Thymus (tissue), 11 donors: ENCODE measurements around the gene CNGB1. TPM values are rescaled to one million over a fixed set of nuclear protein-coding genes. Genes with fewer than 3 reads are reported as not detected.
"Not testable (repeated sequence)": the region's sequence is repeated elsewhere in the genome, so short reads cannot be mapped to it uniquely, and the experiment has no call there.

Experiments used
- DNase-seq, 9 donors: peaks; one replicate each; pipeline ENCODE4 v3.0.0-alpha.2; 2013; ENCODE audit warnings: low spot score in 9 of 9, low read depth in 6 of 9, missing footprints in 1 of 9
- H3K27ac ChIP-seq, 2 donors: one replicate each; pipeline ENCODE4 v1.5.1; 2013; ENCODE audit warnings: control low read depth in 1 of 2, low read depth in 1 of 2, low read length in 1 of 2, mild to moderate bottlenecking in 1 of 2, moderate library complexity in 1 of 2
- H3K27me3 ChIP-seq, 2 donors: one replicate each; pipeline ENCODE4 v1.5.1; 2013; ENCODE audit warnings: low read length in 1 of 2; ENCODE audit not compliant: control insufficient read depth in 2 of 2, insufficient read depth in 1 of 2
- H3K36me3 ChIP-seq, 2 donors: one replicate each; pipeline ENCODE4 v1.5.1; 2013; ENCODE audit warnings: low read length in 1 of 2, mild to moderate bottlenecking in 1 of 2, moderate library complexity in 1 of 2; ENCODE audit not compliant: control insufficient read depth in 2 of 2, insufficient read depth in 2 of 2
- H3K4me1 ChIP-seq, 2 donors: one replicate each; pipeline ENCODE4 v1.5.1; 2013; ENCODE audit warnings: low read length in 2 of 2; ENCODE audit not compliant: control insufficient read depth in 2 of 2, insufficient read depth in 2 of 2
- H3K4me3 ChIP-seq, 2 donors: one replicate each; pipeline ENCODE4 v1.5.1; 2013; ENCODE audit warnings: low read length in 2 of 2, control low read depth in 1 of 2, mild to moderate bottlenecking in 1 of 2
- H3K9me3 ChIP-seq, 2 donors: one replicate each; pipeline ENCODE4 v1.5.1; 2013; ENCODE audit warnings: low read length in 1 of 2, mild to moderate bottlenecking in 1 of 2; ENCODE audit not compliant: control insufficient read depth in 2 of 2, insufficient read depth in 1 of 2
- WGBS: extraction: QIAGEN DNeasy Blood & Tissue Kit; methylation state at CpG from one replicate; pipeline ENCODE4 v1.1.7; 2013; 5-methylcytosine and 5-hydroxymethylcytosine counted together
- polyA plus RNA-seq: library from polyadenylated mRNA; stranded (reverse); fragments of 200-250 nt; gene quantifications from one replicate; pipeline ENCODE4 v1.2.3, GENCODE V29; 2013
- total RNA-seq: library from RNA; stranded (reverse); fragments of 120-200 nt; gene quantifications from one replicate; pipeline ENCODE4 v1.2.4, GENCODE V29; 2013
- donor health status: healthy.

Gene CNGB1
- total and polyA plus RNA-seq, 2 donors = 0.19 to 0.43 TPM

DNA sequence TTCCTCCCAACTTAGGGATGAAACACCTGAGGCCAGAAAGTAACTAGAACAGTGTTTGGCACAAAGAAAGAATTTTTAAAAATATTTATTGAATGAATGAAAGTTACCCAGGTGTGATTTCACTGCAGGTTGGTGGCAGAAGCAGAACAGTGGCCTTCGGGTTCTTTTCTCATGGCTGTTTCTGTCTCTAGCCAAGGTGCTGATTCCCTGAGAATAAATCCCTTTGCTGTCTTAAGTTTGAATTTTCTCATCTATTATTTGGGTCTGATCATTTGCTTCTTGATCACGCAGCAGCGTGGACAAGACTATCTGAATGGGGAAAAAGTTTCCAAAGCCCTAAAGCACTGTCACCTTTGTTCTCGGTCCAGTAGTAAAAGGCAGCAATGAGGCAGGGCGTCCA is 95.6 kb downstream of the CNGB1 start:
- H3K27ac ChIP-seq = no peak overlapping the region
- H3K27me3 ChIP-seq = peaks cover 0 to 18% of the 10 kb centered on the region in 2 donors
- DNase-seq = no peak
- no peaks in the 10 kb centered on the region for H3K9me3 ChIP-seq
- no peaks in the 10 kb centered on the region for H3K4me1 ChIP-seq
- no peak overlapping the region for H3K4me3 ChIP-seq
- 87% methylated on average over 5 of the region's 5 CpGs for WGBS
- H3K36me3 ChIP-seq = no peaks in the 10 kb centered on the region

- WGBS = 49% methylated on average over 11 of the region's 11 CpGs
Observed at GRCh38 chr16:57873218-57873617, 97.7 kb downstream of the CNGB1 start.

GRCh38 chr16:57872764-57873163 is 98.2 kb downstream of the CNGB1 start:
- not testable (repeated sequence) for H3K36me3 ChIP-seq, H3K4me1 ChIP-seq
- 96% methylated on average over 12 of the region's 12 CpGs for WGBS

More at GRCh38 chr16:57873218-57873617, 97.7 kb downstream of the CNGB1 start:
- Histone ChIP-seq H3K36me3 (no peaks in the 10 kb centered on the region), H3K27ac (no peak overlapping the region), H3K9me3 (no peaks in the 10 kb centered on the region), H3K27me3 (peaks cover 0 to 13% of the 10 kb centered on the region in 2 donors), H3K4me1 (no peaks in the 10 kb centered on the region), H3K4me3 (no peak overlapping the region)
- no peak for DNase-seq

GRCh38 chr16:57871456-57871855 is 99.5 kb downstream of the CNGB1 start:
- H3K36me3 ChIP-seq = no peaks in the 10 kb centered on the region
- no peaks in the 10 kb centered on the region for H3K9me3 ChIP-seq
- DNase-seq = no peak
- H3K4me1 ChIP-seq = no peaks in the 10 kb centered on the region
- H3K4me3 ChIP-seq = no peak overlapping the region
- 98% methylated on average over 1 of the region's 1 CpG for WGBS
- peaks cover 0 to 13% of the 10 kb centered on the region in 2 donors for H3K27me3 ChIP-seq
- no peak overlapping the region for H3K27ac ChIP-seq

More at GRCh38 chr16:57872764-57873163, 98.2 kb downstream of the CNGB1 start:
- H3K27me3 ChIP-seq = peaks cover 0 to 13% of the 10 kb centered on the region in 2 donors
- not testable (repeated sequence) for H3K4me3 ChIP-seq, DNase-seq, H3K9me3 ChIP-seq, H3K27ac ChIP-seq

GRCh38 chr16:57870753-57871454 is 100.0 kb downstream of the CNGB1 start:
- Histone ChIP-seq H3K27me3 (peaks cover 0 to 13% of the 10 kb centered on the region in 2 donors), H3K9me3 (no peaks in the 10 kb centered on the region), H3K4me1 (no peaks in the 10 kb centered on the region), H3K36me3 (no peaks in the 10 kb centered on the region), H3K4me3 (no peak overlapping the region), H3K27ac (no peak overlapping the region)
- whole genome bisulfite sequencing = 89% methylated on average over 7 of the region's 7 CpGs
- no peak for DNase-seq

DNA sequence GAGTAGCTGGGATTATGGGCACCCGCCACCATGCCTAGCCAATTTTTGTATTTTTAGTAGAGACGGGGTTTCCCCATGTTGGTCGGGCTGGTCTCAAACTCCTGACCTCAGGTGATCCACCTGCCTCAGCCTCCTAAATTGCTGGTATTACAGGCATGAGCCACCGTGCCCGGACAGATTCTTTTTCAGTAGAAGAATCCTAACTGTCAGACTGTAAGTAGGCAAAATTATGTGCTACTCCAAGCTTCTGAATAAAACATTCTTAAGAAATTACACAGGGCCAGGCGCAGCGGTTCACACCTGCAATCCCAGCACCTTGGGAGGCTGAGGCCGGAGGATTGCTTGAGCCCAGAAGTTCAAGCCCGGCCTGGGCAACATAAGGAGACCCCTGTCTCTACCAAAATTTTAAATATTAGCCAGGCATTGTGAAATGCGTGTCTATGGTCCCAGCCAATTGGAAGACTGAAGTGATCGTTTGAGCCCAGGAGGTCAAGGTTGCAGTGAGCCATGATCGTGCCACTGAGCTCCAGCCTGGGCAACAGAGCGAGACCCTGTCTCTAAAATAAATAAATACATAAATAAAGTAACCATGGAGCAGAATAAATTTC is 101.9 kb downstream of the CNGB1 start:
- no peaks in the 10 kb centered on the region for H3K4me1 ChIP-seq
- H3K4me3 ChIP-seq = no peak overlapping the region
- peak overlapping the region in 1 of 2 donors; percentile 18 for H3K27ac ChIP-seq
- H3K27me3 ChIP-seq = peaks cover 0 to 12% of the 10 kb centered on the region in 2 donors
- no peaks in the 10 kb centered on the region for H3K36me3 ChIP-seq
- DNase-seq = no peak
- H3K9me3 ChIP-seq = no peaks in the 10 kb centered on the region
- 96% methylated on average over 13 of the region's 13 CpGs for WGBS

GRCh38 chr16:57867000-57867561 is 103.8 kb downstream of the CNGB1 start:
- WGBS = 64% methylated on average over 6 of the region's 6 CpGs
- peak overlapping the region; percentile 41 to 52 for H3K27ac ChIP-seq
- H3K27me3 ChIP-seq = peaks cover 0 to 6% of the 10 kb centered on the region in 2 donors
- H3K4me1 ChIP-seq = no peaks in the 10 kb centered on the region
- no peaks in the 10 kb centered on the region for H3K36me3 ChIP-seq
- no peaks in the 10 kb centered on the region for H3K9me3 ChIP-seq
- no peak overlapping the region for H3K4me3 ChIP-seq
- no peak for DNase-seq

DNA sequence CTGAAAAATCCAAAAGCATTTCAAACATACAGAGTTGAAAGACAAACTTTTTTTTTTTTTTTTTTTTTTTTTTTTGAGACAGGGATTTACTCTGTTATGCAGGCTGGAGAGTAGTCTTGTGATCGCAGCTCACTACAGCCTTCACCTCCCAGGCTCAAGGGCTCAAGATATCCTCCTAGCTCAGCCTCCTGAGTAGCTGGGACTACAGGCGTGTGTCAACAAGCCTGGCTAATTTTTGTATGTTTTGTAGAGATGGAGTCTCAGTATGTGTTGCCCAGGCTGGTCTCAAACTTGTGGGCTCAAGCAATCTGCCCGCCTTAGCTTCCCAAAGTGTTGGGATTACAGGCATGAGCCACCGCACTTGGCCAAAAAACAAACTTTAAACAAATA is 104.4 kb downstream of the CNGB1 start:
- Histone ChIP-seq H3K36me3 (no peaks in the 10 kb centered on the region), H3K4me3 (no peak overlapping the region), H3K27me3 (peaks cover 0 to 4% of the 10 kb centered on the region in 2 donors), H3K4me1 (no peaks in the 10 kb centered on the region), H3K27ac (peak overlapping the region; percentile 41 to 77), H3K9me3 (no peaks in the 10 kb centered on the region)
- 91% methylated on average over 4 of the region's 4 CpGs for WGBS
- DNase-seq = no peak
